Body of pancreas (tissue), 4 donors: ENCODE measurements around the gene UBR4. TPM values are rescaled to one million over a fixed set of nuclear protein-coding genes. Genes with fewer than 3 reads are reported as not detected.

Experiments
- ATAC-seq: fragments of 150-250 bp; one replicate; pipeline ENCODE4 v1.9.1; 2016
- DNase-seq, 4 donors: peaks; one replicate each; pipeline ENCODE4 v3.0.0-alpha.2; 2019
- H3K27ac ChIP-seq, 4 donors: fragments of 200-600 bp; sonication (generic); 1 replicate in 3 of 4; 2 replicates in 1 of 4; pipeline versions ENCODE4 v1.5.1 to v1.6.1; 2016 to 2019; ENCODE audit warnings: mild to moderate bottlenecking in 1 of 4, mixed read lengths in 1 of 4, moderate library complexity in 1 of 4
- H3K27me3 ChIP-seq, 2 donors: fragments of 200-600 bp; sonication (generic); one replicate each; pipeline ENCODE4 v1.6.0; 2016; ENCODE audit warnings: mild to moderate bottlenecking in 1 of 2
- H3K36me3 ChIP-seq, 2 donors: fragments of 200-600 bp; sonication (generic); replicated peaks in 1 of 2; 2 replicates each; pipeline ENCODE4 v1.5.1; 2016; ENCODE audit warnings: low read depth in 2 of 2; ENCODE audit not compliant: insufficient read depth in 1 of 2
- H3K4me1 ChIP-seq: fragments of 200-600 bp; sonication (generic); one replicate; pipeline ENCODE4 v1.6.0; 2016
- H3K4me3 ChIP-seq, 2 donors: fragments of 200-600 bp; sonication (generic); 1 replicate in 1 of 2; 2 replicates in 1 of 2; pipeline ENCODE4 v1.5.1; 2016 to 2019
- H3K9me3 ChIP-seq, 3 donors: fragments of 200-600 bp; sonication (generic); 1 replicate in 2 of 3; 2 replicates in 1 of 3; pipeline ENCODE4 v1.5.1; 2016
- CTCF ChIP-seq, 7 experiments: fragments of 450-650 bp in 4 of 7; fragments of 200-600 bp in 3 of 7; sonication (generic) in 3 of 7; IDR thresholded peaks; one replicate each; pipeline ENCODE4 v1.5.1; 2016 to 2019; ENCODE audit warnings: antibody characterized with exemption in 7 of 7
- POLR2A ChIP-seq, 3 donors: fragments of 450-650 bp; IDR thresholded peaks; one replicate each; pipeline ENCODE4 v1.6.1; 2016; ENCODE audit warnings: antibody characterized with exemption in 3 of 3, mild to moderate bottlenecking in 2 of 3
- WGBS, 2 donors: methylation state at CpG; one replicate each; pipeline ENCODE4 v1.1.5; 2017; 5-methylcytosine and 5-hydroxymethylcytosine counted together
- intact Hi-C: fragments of 100-400 bp; cut with DNase I; formaldehyde crosslinking; loops from one replicate; pipeline ENCODE4 v1.15.1; 2023
- total RNA-seq, 2 donors: library from RNA; depleted of rRNA; stranded (reverse); fragments of >200 nt; gene quantifications; one replicate each; pipeline ENCODE4 v1.1.0, GENCODE V29; 2016

UBR4 gene
- total RNA-seq, 2 donors from 2014 or later, result 84.4 to 87.4 TPM

GRCh38 chr1:19140465-19140864, 69.6 kb downstream of the UBR4 start:
- 84 to 88% methylated on average over 12 of the region's 12 CpGs for WGBS, 2 donors
- DNase-seq (no peak), ATAC-seq (no peak)
- Histone ChIP-seq H3K4me3 (no peak overlapping the region), H3K4me1 (no peaks in the 10 kb centered on the region), H3K9me3 (no peaks in the 10 kb centered on the region), H3K27me3 (no peaks in the 10 kb centered on the region), H3K27ac (no peak overlapping the region), H3K36me3 (peaks cover 0 to 49% of the 10 kb centered on the region in 2 donors)
- intact Hi-C loops, result no loop called here
- no peak for TF ChIP-seq POLR2A (IDR thresholded peaks at IDR 0.05)
- TF ChIP-seq CTCF (IDR thresholded peaks at IDR 0.05), result no peak

GRCh38 chr1:19139711-19140110, 70.4 kb downstream of the UBR4 start:
- TF ChIP-seq CTCF (IDR thresholded peaks at IDR 0.05), result no peak
- no peak for TF ChIP-seq POLR2A (IDR thresholded peaks at IDR 0.05)
- no peak for ATAC-seq
- H3K27ac ChIP-seq, result no peak overlapping the region
- WGBS, 2 donors, result 69 to 88% methylated on average over 3 of the region's 3 CpGs
- H3K9me3 ChIP-seq, result no peaks in the 10 kb centered on the region
- peaks cover 0 to 48% of the 10 kb centered on the region in 2 donors for H3K36me3 ChIP-seq
- intact Hi-C loops, result no loop called here
- no peak overlapping the region for H3K4me3 ChIP-seq
- H3K27me3 ChIP-seq, result no peaks in the 10 kb centered on the region
- no peak for DNase-seq
- no peaks in the 10 kb centered on the region for H3K4me1 ChIP-seq

- DNase-seq, result no peak
- Histone ChIP-seq H3K4me3 (no peak overlapping the region), H3K27me3 (no peaks in the 10 kb centered on the region), H3K27ac (no peak overlapping the region), H3K9me3 (no peaks in the 10 kb centered on the region), H3K4me1 (no peaks in the 10 kb centered on the region), H3K36me3 (peaks cover 0 to 44% of the 10 kb centered on the region in 2 donors)
- no peak for ATAC-seq
- no peak for TF ChIP-seq CTCF (IDR thresholded peaks at IDR 0.05)
- no peak for TF ChIP-seq POLR2A (IDR thresholded peaks at IDR 0.05)
- WGBS, 2 donors, result 64 to 74% methylated on average over 13 of the region's 13 CpGs
- intact Hi-C loops, result no loop called here
These were observed 71.0 kb downstream of the UBR4 start for GRCh38 chr1:19138958-19139581.

GRCh38 chr1:19138331-19138730, 71.7 kb downstream of the UBR4 start:
- TF ChIP-seq CTCF (IDR thresholded peaks at IDR 0.05) (no peak), POLR2A (IDR thresholded peaks at IDR 0.05) (no peak)
- no peak overlapping the region for H3K4me3 ChIP-seq
- no peak for ATAC-seq
- intact Hi-C loops, result no loop called here
- no peaks in the 10 kb centered on the region for H3K27me3 ChIP-seq
- DNase-seq, result no peak
- peaks cover 0 to 4% (median 0%) of the 10 kb centered on the region in 3 donors for H3K9me3 ChIP-seq
- 82 to 96% methylated on average over 1 of the region's 1 CpG for WGBS, 2 donors
- no peaks in the 10 kb centered on the region for H3K4me1 ChIP-seq
- peaks cover 0 to 43% of the 10 kb centered on the region in 2 donors for H3K36me3 ChIP-seq
- no peak overlapping the region for H3K27ac ChIP-seq

- H3K27me3 ChIP-seq, result no peaks in the 10 kb centered on the region
- H3K4me3 ChIP-seq, result no peak overlapping the region
- DNase-seq, result no peak
- H3K9me3 ChIP-seq, result peaks cover 0 to 5% (median 0%) of the 10 kb centered on the region in 3 donors
- intact Hi-C loops, result no loop called here
- TF ChIP-seq POLR2A (IDR thresholded peaks at IDR 0.05), result no peak
- TF ChIP-seq CTCF (IDR thresholded peaks at IDR 0.05), result no peak
- peaks cover 0 to 40% of the 10 kb centered on the region in 2 donors for H3K36me3 ChIP-seq
- no peak overlapping the region for H3K27ac ChIP-seq
- 86 to 91% methylated on average over 4 of the region's 4 CpGs for WGBS, 2 donors
- no peak for ATAC-seq
- H3K4me1 ChIP-seq, result no peaks in the 10 kb centered on the region
These were observed 72.9 kb downstream of the UBR4 start for GRCh38 chr1:19137158-19137557.
